ENCODE data around the gene IQCK.

The IQCK gene

DNA sequence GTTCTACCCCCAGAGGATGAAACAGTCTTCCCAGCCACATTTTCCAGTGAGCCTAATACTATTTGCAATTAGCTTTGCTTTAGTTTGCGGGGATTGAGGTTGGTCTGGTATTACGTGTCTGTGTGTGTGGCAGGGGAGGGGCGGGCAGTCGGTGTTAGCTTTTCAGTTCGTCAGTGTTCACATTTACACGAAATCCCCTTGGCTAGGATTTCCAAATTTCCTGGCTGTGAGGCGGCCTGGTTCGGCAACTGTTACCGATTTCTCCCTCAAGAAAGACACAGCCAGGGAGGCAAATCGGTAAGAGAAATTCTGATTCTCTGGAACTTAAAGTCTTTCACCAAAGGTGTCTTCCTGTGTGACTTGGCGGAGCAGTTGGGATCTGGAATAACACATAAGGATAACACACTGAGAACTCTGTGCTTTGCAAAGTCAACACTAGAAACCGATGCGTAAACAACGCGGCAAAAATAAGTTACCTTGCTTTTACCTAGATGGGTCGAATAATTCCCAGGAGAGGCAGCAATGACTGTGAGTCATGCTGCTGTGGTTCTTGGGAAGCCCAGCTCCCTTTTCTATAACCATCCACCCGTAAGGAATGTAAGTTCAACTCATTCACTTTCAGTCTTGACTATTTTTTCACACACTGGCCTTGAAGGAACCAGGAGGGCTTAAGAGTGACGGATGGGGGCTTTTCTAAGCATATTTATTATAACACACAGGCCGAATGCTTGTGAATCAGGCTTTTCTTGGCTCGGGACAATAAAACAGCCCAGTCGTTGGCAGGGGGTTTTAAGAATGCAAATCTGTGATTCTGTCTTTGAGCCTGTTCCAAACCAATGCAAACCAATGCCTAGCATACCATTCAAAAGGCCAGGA, 142.3 kb downstream of the IQCK start:
- no peak for DNase-seq (ENCODE audit: low spot score)

DNA sequence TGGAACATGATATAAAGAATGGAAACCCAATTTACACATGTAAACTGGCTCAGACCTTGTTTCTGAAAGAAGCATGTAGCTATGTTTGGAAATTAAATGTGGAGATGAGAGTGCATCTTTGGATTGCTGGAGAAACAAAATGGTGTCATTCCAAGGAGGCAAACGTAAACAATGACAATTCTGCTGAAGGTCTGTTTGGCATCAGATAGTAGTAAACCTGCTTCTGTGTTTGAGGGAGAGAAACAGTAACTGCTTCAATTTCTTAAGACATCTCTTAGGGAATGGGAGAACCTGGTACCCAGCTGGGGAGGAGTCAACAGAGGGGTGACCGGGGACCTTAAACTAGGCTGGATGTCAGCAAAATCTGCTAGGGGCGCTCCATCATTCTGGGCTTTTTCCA, 143.1 kb downstream of the IQCK start:
- no peak for DNase-seq (ENCODE audit: low spot score)

DNA sequence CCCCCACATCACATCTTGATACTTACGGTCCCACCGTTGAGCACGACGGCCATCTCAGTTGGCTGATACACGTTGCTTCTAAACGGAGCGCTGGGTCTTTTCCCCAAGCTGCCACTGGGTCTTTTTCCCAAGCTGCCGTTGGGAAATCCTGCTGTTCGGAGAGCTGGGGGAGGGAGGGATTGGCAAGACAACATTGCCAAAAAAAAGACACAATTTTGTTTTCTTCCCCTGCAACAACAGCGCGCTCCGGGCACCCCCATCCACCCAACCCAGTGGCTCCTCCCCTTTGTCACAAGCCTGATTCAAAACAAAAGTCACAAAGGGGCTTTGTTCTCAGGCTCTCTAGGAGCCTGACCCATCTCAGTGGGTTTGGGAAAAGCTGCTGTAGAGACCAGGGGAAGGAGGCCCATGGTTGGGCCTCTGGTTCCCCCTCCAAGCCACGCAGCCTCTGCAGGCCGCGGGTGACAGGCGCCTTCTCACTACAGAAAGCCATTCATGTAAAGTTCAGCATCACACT, 143.8 kb downstream of the IQCK start:
- no peak for DNase-seq (ENCODE audit: low spot score)

DNA sequence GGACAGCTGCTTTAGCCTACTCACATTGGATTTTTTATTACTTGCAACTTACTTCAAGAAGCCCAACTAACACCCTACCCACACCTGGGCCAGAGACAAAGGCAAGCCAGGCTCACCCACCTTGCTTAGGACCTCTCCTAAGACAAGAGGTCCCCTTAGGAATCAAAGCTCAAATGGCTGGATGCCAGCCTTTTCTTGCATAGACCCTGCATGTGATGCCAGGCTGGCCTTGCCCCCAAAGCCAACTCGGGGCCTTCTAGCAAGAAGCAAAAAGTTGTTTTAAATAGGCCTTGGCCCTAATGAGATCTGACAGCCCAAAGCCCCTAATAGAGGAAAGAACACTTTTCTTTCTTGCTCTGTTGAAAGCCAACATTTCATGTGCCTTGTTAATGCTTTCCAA, 145.9 kb downstream of the IQCK start:
- DNase-seq (ENCODE audit: low spot score) = no peak

DNA sequence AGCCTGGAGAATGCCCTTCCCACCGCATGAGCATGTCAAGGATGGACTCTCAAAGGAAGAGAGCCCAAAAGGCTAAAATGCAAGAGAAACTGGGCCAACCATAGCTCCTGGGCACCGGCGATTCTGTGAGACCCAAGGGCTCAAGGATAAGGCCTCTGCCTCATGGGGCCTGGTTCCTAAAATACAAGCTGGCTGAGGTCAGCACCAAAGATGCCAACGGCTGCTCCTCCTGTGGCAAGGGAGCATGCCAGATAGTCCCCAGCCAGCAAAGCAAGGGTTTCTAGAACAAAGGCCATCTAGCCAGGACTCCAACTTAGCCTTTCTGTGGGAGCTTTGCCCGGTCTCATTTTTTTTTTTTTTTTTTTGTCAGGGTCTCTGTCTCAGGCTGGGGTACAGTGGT, 146.5 kb downstream of the IQCK start:
- DNase-seq (ENCODE audit: low spot score) = no peak

DNA sequence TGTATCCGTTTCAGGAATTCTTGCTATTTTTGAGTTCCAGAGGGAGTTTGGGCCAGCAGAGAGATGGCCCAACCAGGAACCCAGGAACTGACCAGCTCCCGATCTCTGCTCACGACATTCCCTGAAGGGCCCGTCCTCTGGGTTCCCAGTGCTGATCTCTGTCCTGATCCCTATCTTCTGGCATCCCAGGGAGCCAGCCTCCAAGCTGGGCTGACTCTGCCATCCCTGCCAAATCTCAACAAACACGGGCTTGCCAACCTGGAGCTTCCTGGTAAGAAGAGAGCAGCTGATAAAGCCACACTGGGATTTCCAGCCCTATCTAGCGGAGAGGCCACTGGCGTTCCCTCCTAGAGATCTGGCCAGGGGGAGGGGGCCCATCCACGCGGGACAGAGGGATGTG, 150.3 kb downstream of the IQCK start:
- DNase-seq (ENCODE audit: low spot score) = no peak

DNA sequence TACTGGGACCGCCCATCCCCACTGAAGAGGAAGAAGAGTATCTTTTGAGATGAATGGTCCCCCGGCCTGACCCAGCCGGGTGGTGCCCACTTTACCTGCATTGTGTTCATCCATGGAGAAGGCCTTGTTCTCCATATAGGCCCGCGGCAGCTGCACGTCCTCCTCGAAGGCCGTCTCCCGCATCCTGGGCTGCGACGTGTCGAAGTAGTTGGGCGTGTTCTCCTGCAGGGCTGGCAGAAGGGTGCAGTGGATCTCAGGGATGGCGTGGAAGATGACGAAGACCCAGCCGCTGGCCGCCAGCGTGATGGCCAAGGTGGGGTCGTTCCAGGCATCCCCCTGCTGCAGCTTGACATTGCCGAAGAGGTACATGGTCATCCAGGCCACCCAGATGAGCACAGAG, 153.7 kb downstream of the IQCK start:
- DNase-seq (ENCODE audit: low spot score) = no peak

DNA sequence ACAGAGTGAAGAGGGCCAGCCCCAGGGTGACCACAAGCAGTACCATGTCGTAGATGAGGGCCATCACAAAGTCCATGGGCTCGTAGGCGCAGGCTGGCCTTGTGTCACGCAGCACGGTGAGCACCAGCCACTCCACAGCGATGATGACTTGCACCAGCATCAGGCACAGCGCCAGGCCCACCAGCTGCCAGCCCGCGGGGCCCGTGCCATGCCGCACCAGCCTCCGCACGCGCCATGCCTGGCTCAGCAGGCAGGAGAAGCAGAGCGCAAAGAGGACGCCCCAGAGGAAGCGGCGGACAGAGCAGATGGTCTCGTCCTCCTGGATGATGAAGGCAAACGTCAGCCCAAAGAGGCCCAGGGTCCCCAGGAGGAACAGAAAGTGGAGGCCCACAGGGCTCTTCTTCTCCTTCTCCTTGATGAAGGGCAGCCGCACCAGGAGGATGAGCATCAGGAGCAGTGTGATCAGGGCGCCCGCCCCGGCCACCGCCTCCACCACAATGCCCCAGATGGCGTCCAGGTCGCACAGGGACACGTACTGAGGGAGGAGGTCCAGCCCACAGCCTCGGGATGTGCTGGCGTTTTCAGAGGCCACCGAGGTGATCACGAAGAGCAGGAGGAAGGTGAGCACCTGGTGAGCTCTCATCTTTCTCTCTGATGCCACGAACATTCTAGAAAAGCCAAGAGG, 154.2 kb downstream of the IQCK start:
- DNase-seq (ENCODE audit: low spot score) = no peak

DNA sequence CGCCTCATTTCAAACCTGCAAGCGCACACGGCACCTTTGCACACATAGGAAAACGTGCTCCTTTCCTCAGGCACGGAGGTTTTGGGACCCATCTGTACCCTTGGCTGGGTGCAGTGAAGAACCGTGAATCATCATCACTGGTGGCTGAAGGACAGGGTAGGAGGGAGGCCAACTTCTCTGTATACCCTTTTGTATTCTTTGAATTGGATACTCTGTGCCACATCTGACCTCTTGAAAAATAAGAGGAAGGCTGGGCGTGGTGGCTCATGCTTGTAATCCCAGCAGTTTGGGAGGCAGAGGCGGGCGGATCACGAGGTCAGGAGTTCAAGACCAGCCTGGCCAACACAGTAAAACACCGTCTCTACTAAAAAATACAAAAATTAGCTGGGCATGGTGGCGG, 154.9 kb downstream of the IQCK start:
- no peak for DNase-seq (ENCODE audit: low spot score)

DNA sequence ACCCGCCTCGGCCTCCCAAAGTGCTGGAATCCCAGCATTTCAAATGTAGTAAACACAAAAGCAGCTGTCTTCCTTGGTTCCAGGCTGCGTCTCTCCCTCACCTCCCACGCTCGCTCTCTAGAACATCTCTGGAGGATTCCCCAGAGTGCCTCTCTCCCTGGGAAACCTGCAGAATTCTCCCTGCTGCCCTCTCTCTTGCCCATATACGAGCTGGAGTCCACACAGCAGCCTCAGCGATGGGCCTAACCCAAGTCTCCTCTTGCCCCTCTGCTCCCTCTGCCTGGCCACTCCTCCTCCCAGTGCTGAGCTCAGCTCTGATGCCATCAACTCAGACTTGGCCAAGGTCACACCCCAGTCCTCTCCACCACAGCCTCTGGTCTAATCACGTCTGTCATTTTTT, 156.0 kb downstream of the IQCK start:
- no peak for DNase-seq (ENCODE audit: low spot score)

DNA sequence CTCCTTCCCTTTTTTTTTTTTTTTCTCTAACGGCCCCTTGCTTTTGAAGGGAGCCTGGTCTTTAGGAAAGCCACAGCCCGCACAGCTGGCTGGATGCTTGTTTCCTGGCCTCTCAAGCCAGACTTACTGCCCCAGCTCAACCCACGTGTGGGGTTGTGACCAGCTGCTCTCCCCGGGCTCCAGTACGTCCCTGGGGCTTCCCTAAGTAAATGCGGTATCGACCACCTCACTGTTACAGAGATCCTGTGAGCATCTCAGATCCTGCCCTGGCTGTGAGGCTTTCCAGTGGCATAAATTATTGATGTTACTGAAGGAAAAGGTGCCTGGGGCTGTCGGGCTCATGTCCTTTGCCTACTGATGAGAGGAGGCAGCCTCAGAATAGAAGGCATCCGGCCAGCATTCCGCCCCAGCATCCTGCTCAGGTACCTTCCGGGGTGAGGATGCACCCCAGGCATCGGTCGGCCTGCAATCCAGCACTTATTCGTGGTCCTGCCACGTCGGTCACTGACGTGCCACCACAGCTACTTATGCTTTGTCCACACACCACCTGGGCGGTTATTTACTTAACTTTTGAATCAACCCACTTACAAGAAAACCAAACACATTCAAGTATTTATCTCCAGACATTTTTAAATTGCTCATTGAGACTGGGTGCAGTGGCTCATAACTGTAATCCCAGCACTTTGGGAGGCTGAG, 156.9 kb downstream of the IQCK start:
- no peak for DNase-seq (ENCODE audit: low spot score)

DNA sequence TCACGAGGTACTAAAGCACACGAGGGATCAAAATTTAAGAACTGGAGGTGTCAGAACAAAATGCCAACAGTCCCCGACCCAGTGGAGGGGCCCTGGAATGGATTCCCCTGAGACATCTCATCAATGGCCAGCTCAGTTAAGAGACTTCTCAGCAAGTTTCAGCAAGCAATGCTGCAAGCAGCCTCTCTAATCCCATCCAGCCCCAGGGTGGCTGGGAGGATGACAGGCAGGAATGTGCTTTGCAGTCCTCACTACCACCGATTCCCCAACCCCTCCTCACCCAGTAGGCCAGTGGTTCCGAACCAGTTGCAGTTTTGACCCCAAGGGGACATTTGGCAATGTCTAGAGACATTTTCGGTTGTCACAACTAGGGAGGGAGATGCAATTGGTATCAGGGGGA, 157.8 kb downstream of the IQCK start:
- no peak for DNase-seq (ENCODE audit: low spot score)

DNA sequence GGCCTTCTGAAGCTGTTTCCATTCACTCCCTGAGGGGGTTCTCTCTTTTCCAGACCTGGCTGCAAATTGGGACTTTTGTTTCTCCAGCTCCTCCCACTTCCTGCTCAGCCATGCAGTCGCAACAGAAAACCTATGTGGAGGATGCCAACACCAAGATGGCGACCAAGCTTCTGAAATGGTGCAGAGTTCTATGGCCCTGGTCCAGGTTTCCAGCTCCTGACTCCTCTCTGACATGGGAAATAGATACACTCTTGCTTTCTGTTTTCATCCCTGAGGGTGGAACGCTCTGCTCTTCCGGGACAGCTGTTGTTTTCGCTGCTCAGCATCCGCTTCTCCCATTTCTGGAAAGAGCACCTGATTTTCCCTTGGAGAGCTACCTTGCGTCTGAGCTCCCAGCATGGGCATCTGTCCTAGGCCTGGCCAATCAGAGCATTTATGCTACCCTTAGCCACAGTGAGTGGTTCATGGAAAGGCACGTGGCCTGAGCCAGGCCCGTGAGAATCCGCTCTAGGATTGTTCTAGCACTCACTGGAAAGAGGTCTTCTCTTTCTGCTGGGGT, 158.5 kb downstream of the IQCK start:
- no peak for DNase-seq (ENCODE audit: low spot score)

DNA sequence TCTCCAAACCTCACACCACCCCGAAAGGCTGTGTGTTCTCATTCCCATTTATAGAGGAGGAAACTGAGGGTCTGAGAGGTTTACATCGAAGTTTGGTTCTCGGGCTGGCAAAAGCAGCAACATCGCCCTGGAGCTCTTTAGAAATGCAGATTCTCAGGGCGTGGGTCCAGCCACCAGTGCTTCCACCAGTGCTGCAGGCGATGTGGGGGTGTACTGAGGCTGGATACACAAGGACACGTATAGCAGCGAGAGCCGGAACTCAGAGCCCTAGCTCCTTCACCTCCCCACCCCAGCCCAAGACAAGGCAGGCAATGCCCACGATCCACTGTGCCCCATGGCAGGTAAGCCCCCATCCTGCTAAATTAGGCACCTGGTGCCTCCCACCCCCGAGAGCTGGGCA, 160.7 kb downstream of the IQCK start:
- no peak for DNase-seq (ENCODE audit: low spot score)

DNA sequence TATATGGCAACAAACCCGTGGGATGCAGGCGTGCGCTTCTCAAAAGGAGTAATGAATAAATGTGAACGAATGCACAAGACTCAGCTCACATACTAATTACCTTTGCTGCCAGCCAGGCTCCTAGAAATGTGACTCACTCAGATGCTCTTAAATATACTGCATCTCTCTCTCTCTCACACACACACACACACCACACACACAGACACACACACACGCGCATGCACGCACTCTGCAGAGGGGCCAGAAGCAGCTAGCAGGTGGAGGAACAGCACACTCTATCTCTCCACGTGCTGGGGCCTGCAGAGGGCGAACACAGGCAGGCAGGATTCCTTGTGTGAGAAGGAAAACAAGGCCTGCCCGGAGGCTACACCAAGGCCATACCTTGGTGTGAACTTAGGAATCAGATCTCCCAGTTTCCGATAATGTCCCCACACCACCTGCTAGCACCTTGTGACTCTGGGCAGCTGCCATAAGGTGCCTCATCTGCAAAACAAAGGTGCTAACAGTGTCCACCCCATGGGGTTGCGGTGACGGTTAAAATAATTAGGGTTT, 161.2 kb downstream of the IQCK start:
- DNase-seq (ENCODE audit: low spot score) = peak; percentile 29

DNA sequence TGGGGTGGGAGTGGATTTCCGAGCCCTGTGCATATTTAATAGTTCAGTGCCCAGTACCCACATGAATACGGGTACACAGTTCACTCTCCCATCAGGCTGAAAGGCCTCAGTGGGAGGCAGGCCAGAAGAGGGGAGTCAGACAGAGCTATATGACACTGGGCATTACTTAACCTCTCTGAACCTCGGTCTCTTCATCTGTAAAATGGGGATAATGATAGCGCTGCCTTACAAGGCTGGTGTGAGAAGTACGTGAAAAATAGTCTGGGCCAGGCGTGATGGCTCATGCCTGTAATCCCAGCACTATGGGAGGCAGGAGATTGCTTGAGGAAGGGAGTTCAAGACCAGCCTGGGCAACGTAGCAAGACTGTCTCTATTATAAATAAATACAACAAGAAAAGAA, 163.0 kb downstream of the IQCK start:
- DNase-seq (ENCODE audit: low spot score) = no peak

DNA sequence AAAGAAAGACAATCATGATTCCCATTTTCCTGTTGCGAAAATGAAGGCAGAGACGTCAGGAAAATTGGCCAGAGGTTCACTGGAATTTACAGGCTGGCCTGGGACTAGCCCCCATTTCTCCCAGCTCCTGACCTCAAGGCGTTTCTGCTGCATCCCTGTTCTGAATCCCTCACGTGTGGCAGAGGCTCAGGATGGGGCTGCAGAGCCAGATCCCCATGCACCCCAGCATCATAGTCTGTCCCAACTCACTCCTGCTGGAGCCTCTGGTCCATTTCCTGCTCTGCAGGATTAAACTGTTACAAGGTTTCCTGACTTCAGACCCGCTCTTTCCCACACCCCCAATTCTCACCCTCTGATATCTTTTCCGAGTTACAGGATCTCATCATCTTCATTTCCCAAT, 163.7 kb downstream of the IQCK start:
- DNase-seq (ENCODE audit: low spot score) = no peak

DNA sequence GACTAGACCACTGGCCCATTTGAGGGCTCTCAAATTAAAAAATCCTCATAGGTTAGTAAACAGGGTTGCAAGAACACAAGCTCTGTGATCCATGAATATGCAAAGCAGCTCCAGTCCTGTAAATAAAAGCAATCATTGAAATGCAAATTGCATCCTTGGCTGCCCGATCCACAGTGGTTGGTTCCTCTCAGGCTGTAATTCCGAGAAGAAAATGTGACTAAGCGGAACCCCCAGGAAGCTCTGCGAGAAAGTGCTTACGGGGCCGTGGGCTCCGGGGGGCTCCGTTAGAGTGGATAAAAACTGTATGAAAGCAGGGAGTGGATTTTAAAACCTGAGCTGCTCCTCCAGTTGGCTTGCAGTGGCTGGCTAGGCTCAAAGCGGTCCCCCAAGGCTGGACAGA, 164.1 kb downstream of the IQCK start:
- no peak for DNase-seq (ENCODE audit: low spot score)

DNA sequence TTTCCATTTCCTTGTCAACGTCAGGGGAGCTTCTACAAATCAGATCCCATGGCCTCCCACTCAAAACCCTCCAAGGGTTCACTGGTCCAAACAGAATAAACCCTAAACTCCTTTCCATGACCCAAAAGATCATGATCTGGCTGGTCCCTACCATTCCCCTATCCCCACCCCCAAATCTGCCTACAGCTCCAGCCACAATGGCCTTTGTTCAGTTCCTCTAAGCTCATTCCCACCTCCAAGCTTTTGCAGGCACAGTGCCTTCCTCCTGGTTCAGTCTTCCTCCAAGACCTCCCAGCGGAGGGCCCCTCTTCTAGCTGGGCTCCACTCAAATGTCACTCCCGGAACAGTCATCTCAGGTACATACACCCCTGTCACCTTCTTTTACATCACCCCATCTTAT, 164.6 kb downstream of the IQCK start:
- DNase-seq (ENCODE audit: low spot score) = no peak

DNA sequence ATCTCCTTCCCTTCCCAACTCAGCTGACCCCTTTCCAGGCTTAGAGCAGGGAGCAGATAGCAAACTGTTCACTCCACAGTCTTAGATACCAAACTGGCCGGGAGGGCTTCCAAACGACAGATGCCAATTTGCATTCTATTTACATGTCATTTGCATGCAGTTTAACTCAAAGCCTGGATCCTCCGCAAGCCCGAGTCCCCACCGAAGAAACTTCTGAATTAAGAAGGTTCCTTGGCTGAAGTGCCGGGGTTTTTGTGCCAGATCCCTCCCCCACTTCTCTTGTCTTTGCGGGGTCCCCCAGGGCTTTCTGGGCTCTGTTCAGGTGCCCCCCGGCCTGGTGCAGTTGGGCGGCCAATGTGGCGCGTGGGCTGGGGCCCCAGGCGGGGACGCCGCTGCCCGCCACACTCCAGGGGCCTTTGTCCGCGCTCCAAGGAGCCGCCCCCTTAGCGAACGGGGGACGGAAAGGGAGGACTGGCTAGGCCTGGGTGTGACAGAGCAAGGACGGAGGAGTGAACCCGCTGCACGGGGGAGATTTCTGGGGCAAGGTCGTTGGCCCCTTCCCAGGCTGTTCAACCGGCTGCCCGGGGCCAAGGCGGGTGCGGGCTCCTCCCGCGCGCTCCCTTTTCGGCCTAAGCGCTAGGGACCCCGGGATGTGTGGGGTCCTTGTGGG, 165.4 kb downstream of the IQCK start:
- no peak for DNase-seq (ENCODE audit: low spot score)

DNA sequence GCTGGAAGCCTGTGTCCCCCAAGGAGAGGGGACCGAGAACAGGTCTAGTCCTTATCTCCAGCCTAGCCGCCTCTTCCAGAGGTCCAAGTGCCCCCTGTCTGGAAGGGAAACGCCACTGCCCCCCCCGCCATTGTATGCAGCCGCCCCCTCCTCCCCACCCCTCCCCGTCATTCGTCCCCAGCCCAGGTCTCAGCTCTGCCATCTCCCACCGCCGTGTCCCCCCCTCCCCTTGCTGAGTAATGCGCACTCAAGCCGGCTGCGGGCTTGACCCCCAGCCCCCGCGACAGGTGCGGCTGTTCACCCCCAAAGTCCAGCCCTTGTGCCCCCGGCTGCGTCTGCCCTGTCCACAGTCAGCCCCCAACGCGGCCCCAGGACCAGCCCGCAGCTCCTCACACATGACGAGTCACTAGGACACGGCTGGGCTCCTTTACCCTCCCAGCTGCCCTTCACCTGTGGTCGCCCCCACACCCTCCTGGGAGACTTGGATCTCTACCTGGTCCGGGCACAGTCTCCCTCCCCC, 166.0 kb downstream of the IQCK start:
- no peak for DNase-seq (ENCODE audit: low spot score)

All from SW480 (cell line).